Activated naive CD4-positive, alpha-beta T cell treated with anti-CD3 and anti-CD28 coated beads for 36 hours (primary cell): ENCODE results near the gene FOXN3. TPM values are rescaled to one million over a fixed set of nuclear protein-coding genes. Genes with fewer than 3 reads are reported as not detected.

Source experiments
- CTCF ChIA-PET: fragments of 350-600 bp; sonication (Branson Sonifier 250); formaldehyde crosslinking; loops from one replicate; lab custom pipeline; 2021; ENCODE audit warnings: antibody characterized with exemption; lab: Charles Lee
- DNase-seq: peaks from one replicate; pipeline ENCODE4 v3.0.0-alpha.2; 2020
- H3K27ac Mint-ChIP-seq: one replicate; pipeline ENCODE4 v1.8.0; 2021; ENCODE audit warnings: mild to moderate bottlenecking, mixed read lengths
- H3K27me3 Mint-ChIP-seq: one replicate; pipeline ENCODE4 v1.8.0; 2021; ENCODE audit warnings: low read depth, mixed read lengths
- H3K36me3 Mint-ChIP-seq: one replicate; pipeline ENCODE4 v1.8.0; 2021; ENCODE audit warnings: low read depth, mixed read lengths
- H3K4me1 Mint-ChIP-seq: one replicate; pipeline ENCODE4 v1.8.0; 2021; ENCODE audit warnings: low read depth, mixed read lengths
- H3K4me3 Mint-ChIP-seq: one replicate; pipeline ENCODE4 v1.8.0; 2021; ENCODE audit warnings: mild to moderate bottlenecking, moderate library complexity, mixed read lengths
- H3K9me3 Mint-ChIP-seq: one replicate; pipeline ENCODE4 v1.8.0; 2021; ENCODE audit warnings: mixed read lengths
- intact Hi-C: fragments of 100-400 bp; cut with micrococcal nuclease; formaldehyde crosslinking; loops from one replicate; pipeline ENCODE4 v1.15.1; 2023
- total RNA-seq, 2 experiments: library from RNA; stranded (reverse); gene quantifications; one replicate each; pipeline ENCODE4 v1.2.3, GENCODE V29; 2021

The FOXN3 gene
- total RNA-seq, 2 experiments from 2014 or later, result 64.6 to 65.0 TPM

- CTCF ChIA-PET, result no interaction called here
- intact Hi-C loops, result no loop called here
These were observed 220.5 kb downstream of the FOXN3 start for GRCh38 chr14:89196545-89196944.

GRCh38 chr14:89194376-89194775 is 222.7 kb downstream of the FOXN3 start:
- CTCF ChIA-PET, result no interaction called here
- Mint-ChIP-seq H3K9me3 (peaks cover 6% of the 10 kb centered on the region), H3K27me3 (no peaks in the 10 kb centered on the region), H3K4me1 (peaks cover 13% of the 10 kb centered on the region), H3K4me3 (no peak overlapping the region), H3K36me3 (peaks cover 25% of the 10 kb centered on the region), H3K27ac (no peak overlapping the region)
- intact Hi-C loops, result no loop called here
- DNase-seq, result no peak

More at GRCh38 chr14:89196545-89196944, 220.5 kb downstream of the FOXN3 start:
- H3K4me3 Mint-ChIP-seq, result no peak overlapping the region
- no peak overlapping the region for H3K27ac Mint-ChIP-seq
- no peaks in the 10 kb centered on the region for H3K27me3 Mint-ChIP-seq
- peaks cover 8% of the 10 kb centered on the region for H3K9me3 Mint-ChIP-seq
- H3K4me1 Mint-ChIP-seq, result peaks cover 25% of the 10 kb centered on the region
- DNase-seq, result no peak
- H3K36me3 Mint-ChIP-seq, result peaks cover 29% of the 10 kb centered on the region

GRCh38 chr14:89190765-89191513 is 226.1 kb downstream of the FOXN3 start:
- intact Hi-C loops, result no loop called here
- CTCF ChIA-PET, result no interaction called here
- H3K27ac Mint-ChIP-seq, result no peak overlapping the region
- H3K27me3 Mint-ChIP-seq, result no peaks in the 10 kb centered on the region
- H3K36me3 Mint-ChIP-seq, result peaks cover 5% of the 10 kb centered on the region
- H3K4me1 Mint-ChIP-seq, result peaks cover 6% of the 10 kb centered on the region
- no peaks in the 10 kb centered on the region for H3K9me3 Mint-ChIP-seq
- no peak for DNase-seq
- H3K4me3 Mint-ChIP-seq, result no peak overlapping the region

GRCh38 chr14:89188492-89188891 is 228.5 kb downstream of the FOXN3 start:
- intact Hi-C loops, result no loop called here
- Mint-ChIP-seq H3K27ac (no peak overlapping the region), H3K4me1 (no peaks in the 10 kb centered on the region), H3K4me3 (no peak overlapping the region), H3K9me3 (no peaks in the 10 kb centered on the region), H3K27me3 (no peaks in the 10 kb centered on the region), H3K36me3 (peaks cover 9% of the 10 kb centered on the region)
- no peak for DNase-seq
- CTCF ChIA-PET, result interaction anchor here (1.0 kb wide), 1 partner anchor 13 kb away, joined by 4 read pairs; no protein-coding TSS in a partner anchor

- DNase-seq, result no peak
- Mint-ChIP-seq H3K4me3 (no peak overlapping the region), H3K27me3 (no peaks in the 10 kb centered on the region), H3K9me3 (no peaks in the 10 kb centered on the region), H3K36me3 (peaks cover 9% of the 10 kb centered on the region), H3K4me1 (no peaks in the 10 kb centered on the region), H3K27ac (no peak overlapping the region)
- intact Hi-C loops, result no loop called here
- CTCF ChIA-PET, result interaction anchor here (1.0 kb wide), 1 partner anchor 12 kb away, joined by 4 read pairs; no protein-coding TSS in a partner anchor
These were observed 229.5 kb downstream of the FOXN3 start for GRCh38 chr14:89187501-89187900.

- H3K36me3 Mint-ChIP-seq, result peaks cover 9% of the 10 kb centered on the region
- H3K4me3 Mint-ChIP-seq, result no peak overlapping the region
- H3K27me3 Mint-ChIP-seq, result no peaks in the 10 kb centered on the region
- no peak for DNase-seq
- no peaks in the 10 kb centered on the region for H3K4me1 Mint-ChIP-seq
- H3K9me3 Mint-ChIP-seq, result no peaks in the 10 kb centered on the region
- intact Hi-C loops, result no loop called here
- no peak overlapping the region for H3K27ac Mint-ChIP-seq
- CTCF ChIA-PET, result no interaction called here
These were observed 230.1 kb downstream of the FOXN3 start for GRCh38 chr14:89186856-89187376.

- no peak overlapping the region for H3K4me3 Mint-ChIP-seq
- no peaks in the 10 kb centered on the region for H3K27me3 Mint-ChIP-seq
- CTCF ChIA-PET, result no interaction called here
- intact Hi-C loops, result no loop called here
- no peak for DNase-seq
- H3K36me3 Mint-ChIP-seq, result peaks cover 9% of the 10 kb centered on the region
- H3K27ac Mint-ChIP-seq, result no peak overlapping the region
- no peaks in the 10 kb centered on the region for H3K4me1 Mint-ChIP-seq
- H3K9me3 Mint-ChIP-seq, result no peaks in the 10 kb centered on the region
These were observed 230.8 kb downstream of the FOXN3 start for GRCh38 chr14:89185919-89186855.

GRCh38 chr14:89184952-89185351 is 232.1 kb downstream of the FOXN3 start:
- H3K4me1 Mint-ChIP-seq, result no peaks in the 10 kb centered on the region
- H3K4me3 Mint-ChIP-seq, result no peak overlapping the region
- H3K27ac Mint-ChIP-seq, result no peak overlapping the region

GRCh38 chr14:89182326-89182725 is 234.7 kb downstream of the FOXN3 start:
- intact Hi-C loops, result no loop called here
- Mint-ChIP-seq H3K36me3 (peaks cover 6% of the 10 kb centered on the region), H3K27ac (no peak overlapping the region)

More at GRCh38 chr14:89184952-89185351, 232.1 kb downstream of the FOXN3 start:
- H3K36me3 Mint-ChIP-seq, result peaks cover 9% of the 10 kb centered on the region
- CTCF ChIA-PET, result interaction anchor here (0.5 kb wide), 1 partner anchor 19 kb away, joined by 3 read pairs; no protein-coding TSS in a partner anchor
- intact Hi-C loops, result no loop called here
- H3K27me3 Mint-ChIP-seq, result no peaks in the 10 kb centered on the region
- no peak for DNase-seq
- H3K9me3 Mint-ChIP-seq, result no peaks in the 10 kb centered on the region

GRCh38 chr14:89180546-89180945 is 236.5 kb downstream of the FOXN3 start:
- Mint-ChIP-seq H3K4me3 (no peak overlapping the region), H3K27me3 (no peaks in the 10 kb centered on the region), H3K36me3 (peaks cover 13% of the 10 kb centered on the region), H3K9me3 (no peaks in the 10 kb centered on the region), H3K4me1 (peaks cover 9% of the 10 kb centered on the region), H3K27ac (no peak overlapping the region)
- no peak for DNase-seq
- intact Hi-C loops, result no loop called here
- CTCF ChIA-PET, result no interaction called here

More at GRCh38 chr14:89182326-89182725, 234.7 kb downstream of the FOXN3 start:
- H3K4me3 Mint-ChIP-seq, result no peak overlapping the region
- no peak for DNase-seq
- H3K9me3 Mint-ChIP-seq, result no peaks in the 10 kb centered on the region
- H3K27me3 Mint-ChIP-seq, result no peaks in the 10 kb centered on the region
- H3K4me1 Mint-ChIP-seq, result peaks cover 9% of the 10 kb centered on the region
- CTCF ChIA-PET, result no interaction called here

GRCh38 chr14:89179891-89180404 is 237.1 kb downstream of the FOXN3 start:
- DNase-seq, result no peak
- H3K4me1 Mint-ChIP-seq, result peaks cover 9% of the 10 kb centered on the region
- H3K4me3 Mint-ChIP-seq, result no peak overlapping the region
- CTCF ChIA-PET, result interaction anchor here (1.3 kb wide), 1 partner anchor 459 kb away, joined by 5 read pairs; no protein-coding TSS in a partner anchor
- no peaks in the 10 kb centered on the region for H3K27me3 Mint-ChIP-seq
- H3K9me3 Mint-ChIP-seq, result no peaks in the 10 kb centered on the region
- H3K36me3 Mint-ChIP-seq, result peaks cover 10% of the 10 kb centered on the region
- intact Hi-C loops, result loop anchor here (5.0 to 10.0 kb wide), 3 partner anchors 135 to 435 kb away; no protein-coding TSS in a partner anchor
- no peak overlapping the region for H3K27ac Mint-ChIP-seq
